ENCODE data around the gene RYR3. TPM values are rescaled to one million over a fixed set of nuclear protein-coding genes. Genes with fewer than 3 reads are reported as not detected.

The RYR3 gene
- total RNA-seq (2022; extraction: Qiagen RNA extraction), result 0.01 to 0.07 TPM (median 0.05 TPM) in 5 replicates

GRCh38 chr15:33310481-33311311, at the start of gene RYR3:
RYR3 (plus strand) TSS chr15:33310967; CDS start chr15:33311046, 79 bp downstream.

Other genes starting within 250 kb of the RYR3 start
- gene FMN1, start 116.3 kb upstream of the RYR3 start, total RNA-seq (2022; extraction: Qiagen RNA extraction), result 0.21 to 0.39 TPM (median 0.29 TPM) in 5 replicates